ENCODE data around the gene HOXB6.

Gene HOXB6

DNA sequence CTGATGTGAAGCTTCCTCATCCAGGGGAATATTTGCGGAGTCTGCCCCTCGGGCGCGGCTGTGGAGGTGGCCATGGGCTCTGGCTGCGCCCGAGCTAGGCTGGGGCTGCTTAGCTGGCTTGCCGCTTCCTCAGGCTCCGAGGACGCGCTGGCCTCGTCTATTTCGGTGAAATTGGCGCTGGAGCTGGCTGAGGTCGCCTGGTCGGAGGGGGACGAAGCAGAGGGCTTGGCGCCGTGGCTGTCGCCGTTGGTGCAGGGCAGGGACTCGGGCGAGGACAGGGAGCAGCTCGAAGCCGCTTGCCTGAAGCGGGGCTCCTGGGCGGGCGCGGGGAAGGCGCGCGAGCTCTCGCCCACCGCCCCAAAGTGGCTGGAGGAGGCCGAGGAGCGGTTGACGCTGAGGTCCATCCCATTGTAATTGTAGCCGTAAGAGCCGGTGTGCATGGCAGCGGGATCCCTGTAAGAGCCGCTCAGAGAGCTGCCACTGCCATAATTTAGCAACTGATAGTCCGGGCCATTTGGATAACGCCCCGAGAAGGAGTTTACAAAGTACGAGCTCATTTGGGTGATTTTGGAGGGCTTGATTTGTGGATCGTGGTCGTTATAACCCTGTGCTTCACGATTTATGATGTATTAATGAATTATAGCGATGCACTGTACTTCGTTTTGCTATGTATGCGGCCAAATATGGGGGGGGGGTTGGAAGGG is 11.5 kb downstream of the HOXB6 start, which contains the start of gene HOXB5:
TSS of gene HOXB5 (minus strand) at position 654 of the 704 bp plus-strand sequence. CDS start at position 557, 97 bp downstream.
- H3K4me3 ChIP-seq (ENCODE audit: control insufficient read depth, low read depth, low read length): peak within 1 kb of the TSS; percentile 46
- no peak for DNase-seq (ENCODE audit: low read depth)
- TF ChIP-seq, protein P1, sequence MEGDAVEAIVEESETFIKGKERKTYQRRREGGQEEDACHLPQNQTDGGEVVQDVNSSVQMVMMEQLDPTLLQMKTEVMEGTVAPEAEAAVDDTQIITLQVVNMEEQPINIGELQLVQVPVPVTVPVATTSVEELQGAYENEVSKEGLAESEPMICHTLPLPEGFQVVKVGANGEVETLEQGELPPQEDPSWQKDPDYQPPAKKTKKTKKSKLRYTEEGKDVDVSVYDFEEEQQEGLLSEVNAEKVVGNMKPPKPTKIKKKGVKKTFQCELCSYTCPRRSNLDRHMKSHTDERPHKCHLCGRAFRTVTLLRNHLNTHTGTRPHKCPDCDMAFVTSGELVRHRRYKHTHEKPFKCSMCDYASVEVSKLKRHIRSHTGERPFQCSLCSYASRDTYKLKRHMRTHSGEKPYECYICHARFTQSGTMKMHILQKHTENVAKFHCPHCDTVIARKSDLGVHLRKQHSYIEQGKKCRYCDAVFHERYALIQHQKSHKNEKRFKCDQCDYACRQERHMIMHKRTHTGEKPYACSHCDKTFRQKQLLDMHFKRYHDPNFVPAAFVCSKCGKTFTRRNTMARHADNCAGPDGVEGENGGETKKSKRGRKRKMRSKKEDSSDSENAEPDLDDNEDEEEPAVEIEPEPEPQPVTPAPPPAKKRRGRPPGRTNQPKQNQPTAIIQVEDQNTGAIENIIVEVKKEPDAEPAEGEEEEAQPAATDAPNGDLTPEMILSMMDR (conservative IDR thresholded peaks at IDR 0.05; ENCODE audit: control insufficient read depth, insufficient read depth, low read depth, low read length): no peak

DNA sequence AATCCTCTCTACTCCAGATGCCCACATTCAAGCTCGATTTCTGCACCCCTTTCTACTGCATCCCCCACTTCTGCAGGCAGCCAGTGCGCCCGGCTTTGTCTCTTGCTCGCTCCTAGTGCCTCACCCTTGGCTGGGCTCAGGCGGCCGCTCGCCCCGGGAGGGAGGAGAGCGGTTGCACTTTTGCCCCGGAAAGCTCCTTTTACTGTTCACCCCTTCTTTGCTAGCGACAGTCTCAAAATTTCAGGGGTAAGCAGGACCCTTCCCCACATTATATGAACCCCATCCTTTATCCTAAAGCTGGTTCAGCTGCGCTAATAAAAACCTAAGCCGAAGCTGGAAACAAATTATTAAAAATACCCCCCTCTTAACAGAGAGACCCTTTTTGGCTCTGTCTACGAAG is 12.2 kb downstream of the HOXB6 start:
- peak overlapping the region; percentile 46 for H3K4me3 ChIP-seq (ENCODE audit: control insufficient read depth, low read depth, low read length)
- DNase-seq (ENCODE audit: low read depth): no peak
- TF ChIP-seq, protein P1 (conservative IDR thresholded peaks at IDR 0.05; ENCODE audit: control insufficient read depth, insufficient read depth, low read depth, low read length): no peak

DNA sequence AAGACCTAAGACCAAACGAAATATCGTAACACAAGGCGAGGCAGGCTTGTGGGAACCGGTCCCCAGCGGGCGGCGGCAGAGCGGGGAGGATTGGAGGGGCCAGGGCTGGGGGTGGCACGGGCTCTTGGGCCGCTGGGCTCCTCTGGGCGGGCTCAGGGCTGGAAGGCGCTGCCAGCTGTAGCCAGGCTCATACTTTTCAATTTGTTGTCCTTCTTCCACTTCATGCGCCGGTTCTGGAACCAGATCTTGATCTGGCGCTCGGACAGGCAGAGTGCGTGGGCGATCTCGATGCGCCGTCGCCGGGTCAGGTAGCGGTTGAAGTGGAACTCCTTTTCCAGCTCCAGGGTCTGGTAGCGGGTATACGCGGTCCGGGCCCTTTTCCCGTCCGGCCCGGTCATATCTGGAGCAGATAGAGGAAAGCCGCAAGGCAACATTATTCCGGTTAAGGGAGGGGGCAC is 12.7 kb downstream of the HOXB6 start:
- H3K4me3 ChIP-seq (ENCODE audit: control insufficient read depth, low read depth, low read length): peak overlapping the region; percentile 46
- TF ChIP-seq, protein P1 (conservative IDR thresholded peaks at IDR 0.05; ENCODE audit: control insufficient read depth, insufficient read depth, low read depth, low read length): no peak
- no peak for DNase-seq (ENCODE audit: low read depth)

DNA sequence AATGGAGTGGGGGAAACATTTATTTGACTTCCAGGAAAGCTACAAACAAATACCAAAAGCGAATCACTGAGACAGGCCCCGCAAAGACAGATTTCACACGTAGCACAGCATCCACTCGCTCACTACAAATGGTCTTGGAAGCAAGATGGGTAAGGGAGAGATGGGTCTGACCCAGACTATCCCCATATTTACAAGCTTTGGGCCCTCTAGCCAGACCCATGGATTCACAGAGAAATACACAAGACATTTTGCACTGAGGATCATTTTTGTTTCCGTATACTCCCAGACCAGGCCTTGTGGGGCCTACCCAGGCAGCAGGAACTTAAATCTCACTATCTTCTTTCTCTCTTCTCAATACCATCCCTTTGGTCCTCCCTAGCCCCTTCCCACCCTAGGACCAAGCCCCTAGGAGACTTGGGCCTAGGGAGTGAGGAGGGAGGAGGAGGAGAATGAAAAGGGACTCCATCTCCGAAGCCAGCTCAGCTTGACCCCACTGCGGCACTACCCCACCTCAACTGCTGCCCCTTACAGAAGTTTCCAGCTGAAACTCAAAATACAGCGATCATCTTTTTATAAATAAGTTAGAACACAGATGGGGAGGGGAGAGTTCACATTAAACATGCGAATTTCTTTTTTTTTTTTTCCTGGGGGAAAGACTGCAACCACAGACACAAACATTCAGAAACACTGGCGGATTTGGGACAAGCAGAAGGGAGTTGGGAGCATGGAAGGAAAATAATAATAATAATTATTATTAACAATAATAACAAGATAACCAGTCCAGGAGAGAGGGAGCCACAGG is 13.3 kb downstream of the HOXB6 start:
- TF ChIP-seq, protein P1 (conservative IDR thresholded peaks at IDR 0.05; ENCODE audit: control insufficient read depth, insufficient read depth, low read depth, low read length): no peak
- DNase-seq (ENCODE audit: low read depth): no peak
- peak overlapping the region; percentile 46 for H3K4me3 ChIP-seq (ENCODE audit: control insufficient read depth, low read depth, low read length)

DNA sequence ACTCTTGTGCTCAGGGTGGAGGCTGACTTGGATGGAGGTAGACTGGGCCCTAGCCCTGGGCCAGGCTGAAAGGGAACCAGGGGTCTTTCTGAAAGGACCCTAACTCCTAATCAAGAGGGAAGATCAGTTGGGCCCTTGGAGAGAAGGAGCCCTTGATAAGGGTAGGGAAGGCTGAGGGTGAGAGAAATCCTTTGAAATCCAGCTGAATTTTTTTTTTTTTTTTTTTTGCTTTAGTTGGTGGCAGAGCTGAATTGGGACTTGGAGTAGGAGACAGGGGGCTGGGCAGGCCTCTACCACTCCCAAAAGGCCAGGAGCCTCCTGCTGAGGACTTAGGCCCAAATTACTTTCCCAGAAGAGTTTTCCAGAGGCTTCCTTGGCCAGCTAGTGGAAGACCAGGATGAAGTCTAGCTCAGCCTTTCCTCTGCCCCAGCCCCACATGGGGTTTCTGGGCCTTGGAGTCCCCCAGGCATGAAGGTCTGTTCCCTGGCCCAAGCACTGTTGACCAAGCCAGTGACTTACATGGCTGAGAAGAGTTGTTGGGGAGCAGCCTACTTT is 14.1 kb downstream of the HOXB6 start:
- no peak overlapping the region for H3K4me3 ChIP-seq (ENCODE audit: control insufficient read depth, low read depth, low read length)
- TF ChIP-seq, protein P1 (conservative IDR thresholded peaks at IDR 0.05; ENCODE audit: control insufficient read depth, insufficient read depth, low read depth, low read length): no peak
- DNase-seq (ENCODE audit: low read depth): no peak

DNA sequence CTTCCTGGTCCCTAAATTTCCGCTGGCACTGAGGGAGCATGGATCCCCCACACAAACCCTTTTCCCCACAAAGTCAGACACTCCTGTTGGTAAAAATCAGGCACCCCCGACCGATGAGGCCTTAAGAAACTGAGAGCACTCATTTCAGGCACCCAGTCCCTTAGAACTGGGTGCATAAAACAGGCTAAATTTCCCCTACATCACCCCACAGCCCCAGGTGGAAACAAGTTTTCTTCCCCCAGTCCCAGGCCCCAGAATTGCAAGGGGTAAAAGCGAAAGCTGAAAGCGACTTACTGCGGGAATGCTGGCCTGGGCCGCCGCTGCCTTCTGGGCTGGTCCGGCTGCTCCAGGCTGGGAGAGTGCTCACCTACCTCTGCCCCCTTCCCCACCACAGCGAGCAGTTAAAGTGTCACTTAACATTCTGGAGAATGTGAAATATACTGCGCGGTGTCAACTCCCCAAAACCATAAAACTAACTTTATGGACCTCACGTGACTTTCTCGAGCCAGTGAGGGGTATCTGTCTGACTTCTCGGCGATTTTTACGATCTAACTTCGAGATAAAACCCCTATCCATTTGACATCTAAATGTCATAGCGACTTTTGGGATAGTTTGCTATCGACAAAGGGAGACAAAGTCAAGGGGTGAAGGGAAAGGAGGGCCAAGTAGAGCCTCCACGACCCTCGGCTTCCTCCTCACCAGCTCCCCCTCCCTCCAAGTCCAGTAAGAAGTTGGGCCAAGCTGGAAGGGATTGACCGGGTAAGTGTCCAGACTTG is 14.8 kb downstream of the HOXB6 start, which contains the start of gene HOXB3:
TSS of gene HOXB3 (minus strand) at position 411 of the 776 bp plus-strand sequence. CDS start 37,767 bp downstream, outside the sequence.
- DNase-seq (ENCODE audit: low read depth): no peak
- TF ChIP-seq, protein P1 (conservative IDR thresholded peaks at IDR 0.05; ENCODE audit: control insufficient read depth, insufficient read depth, low read depth, low read length): no peak
- peak within 1 kb of the TSS; percentile 15 for H3K4me3 ChIP-seq (ENCODE audit: control insufficient read depth, low read depth, low read length)
